ENCODE data around the gene GJB3.

DNA sequence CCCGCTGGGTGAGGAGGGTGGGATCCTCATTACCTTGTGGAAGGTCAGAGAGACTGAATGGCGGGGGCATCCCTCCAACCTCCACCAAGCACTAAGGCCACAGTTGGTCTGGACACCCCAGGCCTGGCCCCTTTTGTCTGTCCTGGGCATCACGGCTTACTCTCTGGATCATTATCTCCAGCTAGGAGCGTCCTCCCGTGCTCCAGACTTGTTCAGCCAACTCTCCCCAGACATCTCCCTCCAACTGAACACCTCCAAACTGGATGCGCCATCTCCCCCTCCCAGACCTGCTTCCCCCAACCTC is 33.4 kb upstream of the GJB3 start:
- TF ChIP-seq, protein P1, sequence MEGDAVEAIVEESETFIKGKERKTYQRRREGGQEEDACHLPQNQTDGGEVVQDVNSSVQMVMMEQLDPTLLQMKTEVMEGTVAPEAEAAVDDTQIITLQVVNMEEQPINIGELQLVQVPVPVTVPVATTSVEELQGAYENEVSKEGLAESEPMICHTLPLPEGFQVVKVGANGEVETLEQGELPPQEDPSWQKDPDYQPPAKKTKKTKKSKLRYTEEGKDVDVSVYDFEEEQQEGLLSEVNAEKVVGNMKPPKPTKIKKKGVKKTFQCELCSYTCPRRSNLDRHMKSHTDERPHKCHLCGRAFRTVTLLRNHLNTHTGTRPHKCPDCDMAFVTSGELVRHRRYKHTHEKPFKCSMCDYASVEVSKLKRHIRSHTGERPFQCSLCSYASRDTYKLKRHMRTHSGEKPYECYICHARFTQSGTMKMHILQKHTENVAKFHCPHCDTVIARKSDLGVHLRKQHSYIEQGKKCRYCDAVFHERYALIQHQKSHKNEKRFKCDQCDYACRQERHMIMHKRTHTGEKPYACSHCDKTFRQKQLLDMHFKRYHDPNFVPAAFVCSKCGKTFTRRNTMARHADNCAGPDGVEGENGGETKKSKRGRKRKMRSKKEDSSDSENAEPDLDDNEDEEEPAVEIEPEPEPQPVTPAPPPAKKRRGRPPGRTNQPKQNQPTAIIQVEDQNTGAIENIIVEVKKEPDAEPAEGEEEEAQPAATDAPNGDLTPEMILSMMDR (IDR thresholded peaks at IDR 0.05): no peak
- TF ChIP-seq EZH2 (IDR thresholded peaks at IDR 0.05; ENCODE audit: borderline replicate concordance, insufficient read depth, low read depth, low read length, poor library complexity, severe bottlenecking): no peak
